ENCODE results near the gene SERPINI1.

DNA sequence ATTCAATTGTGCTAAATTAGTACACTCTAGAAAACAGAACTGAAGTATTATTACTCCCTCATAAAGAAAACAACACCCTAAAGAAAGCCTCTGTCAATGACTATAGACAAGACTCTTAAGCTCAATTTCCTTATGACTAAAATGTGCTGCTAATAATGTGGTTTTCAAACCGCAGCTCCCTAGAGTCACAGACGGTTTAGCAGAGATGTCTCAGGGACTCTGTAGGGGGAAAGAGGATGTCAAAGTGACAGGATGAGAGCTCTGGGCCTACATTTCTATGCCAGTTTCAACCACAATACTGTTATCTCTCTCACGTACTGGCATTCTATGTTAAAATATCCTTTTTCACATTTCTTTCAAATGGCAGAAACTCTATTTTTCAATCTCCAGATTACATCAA lies 44.2 kb upstream of the SERPINI1 start:
- TF ChIP-seq, protein P1, sequence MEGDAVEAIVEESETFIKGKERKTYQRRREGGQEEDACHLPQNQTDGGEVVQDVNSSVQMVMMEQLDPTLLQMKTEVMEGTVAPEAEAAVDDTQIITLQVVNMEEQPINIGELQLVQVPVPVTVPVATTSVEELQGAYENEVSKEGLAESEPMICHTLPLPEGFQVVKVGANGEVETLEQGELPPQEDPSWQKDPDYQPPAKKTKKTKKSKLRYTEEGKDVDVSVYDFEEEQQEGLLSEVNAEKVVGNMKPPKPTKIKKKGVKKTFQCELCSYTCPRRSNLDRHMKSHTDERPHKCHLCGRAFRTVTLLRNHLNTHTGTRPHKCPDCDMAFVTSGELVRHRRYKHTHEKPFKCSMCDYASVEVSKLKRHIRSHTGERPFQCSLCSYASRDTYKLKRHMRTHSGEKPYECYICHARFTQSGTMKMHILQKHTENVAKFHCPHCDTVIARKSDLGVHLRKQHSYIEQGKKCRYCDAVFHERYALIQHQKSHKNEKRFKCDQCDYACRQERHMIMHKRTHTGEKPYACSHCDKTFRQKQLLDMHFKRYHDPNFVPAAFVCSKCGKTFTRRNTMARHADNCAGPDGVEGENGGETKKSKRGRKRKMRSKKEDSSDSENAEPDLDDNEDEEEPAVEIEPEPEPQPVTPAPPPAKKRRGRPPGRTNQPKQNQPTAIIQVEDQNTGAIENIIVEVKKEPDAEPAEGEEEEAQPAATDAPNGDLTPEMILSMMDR (IDR thresholded peaks at IDR 0.05) = no peak
- no peak for TF ChIP-seq POLR2A (IDR thresholded peaks at IDR 0.05)
